Keratinocyte (primary cell): ENCODE results near the gene CYP26C1. TPM values are rescaled to one million over a fixed set of nuclear protein-coding genes. Genes with fewer than 3 reads are reported as not detected.
A peak's percentile ranks its signal among the peaks of the same experiment; 100 is the strongest.

Source experiments
- DNase-seq: peaks from one replicate; pipeline ENCODE4 v3.0.0-alpha.2; 2011; ENCODE audit warnings: low read depth, missing footprints, low spot score
- FAIRE-seq: peaks from 2 replicates; lab custom pipeline; 2011; peaks lifted over from hg19 to GRCh38; lab: Jason Lieb, UNC
- H2AFZ ChIP-seq: 2 replicates; pipeline ENCODE4 v1.6.0; 2012; ENCODE audit warnings: low read length, control low read depth, inconsistent platforms; ENCODE audit not compliant: control insufficient read depth
- H3K27ac ChIP-seq: 2 replicates; pipeline ENCODE4 v1.5.1; 2011; ENCODE audit warnings: low read length; ENCODE audit not compliant: control insufficient read depth, insufficient read depth
- H3K27me3 ChIP-seq: 3 replicates; pipeline ENCODE4 v1.6.0; 2011; ENCODE audit warnings: low read length; ENCODE audit not compliant: control insufficient read depth, insufficient read depth; ENCODE audit errors: extremely low read depth
- H3K36me3 ChIP-seq, 2 experiments: 2 replicates in 1 of 2; 3 replicates in 1 of 2; pipeline ENCODE4 v1.5.1; 2011; ENCODE audit warnings: low read length in 2 of 2, mild to moderate bottlenecking in 1 of 2; ENCODE audit not compliant: control insufficient read depth in 2 of 2, insufficient read depth in 2 of 2; ENCODE audit errors: extremely low read depth in 1 of 2
- H3K4me1 ChIP-seq: 3 replicates; pipeline ENCODE4 v1.5.1; 2011; ENCODE audit warnings: low read length; ENCODE audit not compliant: control insufficient read depth, insufficient read depth; ENCODE audit errors: extremely low read depth
- H3K4me2 ChIP-seq: 3 replicates; pipeline ENCODE4 v1.6.0; 2011; ENCODE audit warnings: low read depth, low read length; ENCODE audit not compliant: control insufficient read depth, insufficient read depth; ENCODE audit errors: extremely low read depth
- H3K4me3 ChIP-seq, 3 experiments: fragments of 200-600 bp in 1 of 3; sonication (generic) in 1 of 3; 2 replicates in 2 of 3; 3 replicates in 1 of 3; pipeline ENCODE4 v1.5.1; 2011 to 2016; ENCODE audit warnings: low read length in 3 of 3, mild to moderate bottlenecking in 3 of 3, control low read depth in 2 of 3, inconsistent platforms in 1 of 3, low read depth in 1 of 3, mixed read lengths in 1 of 3, mixed run types in 1 of 3, moderate library complexity in 1 of 3; ENCODE audit not compliant: control insufficient read depth in 2 of 3, insufficient read depth in 2 of 3; ENCODE audit errors: extremely low read depth in 1 of 3
- H3K79me2 ChIP-seq: 2 replicates; pipeline ENCODE4 v1.6.0; 2012; ENCODE audit warnings: low read length; ENCODE audit not compliant: control insufficient read depth, insufficient read depth
- H3K9ac ChIP-seq: 3 replicates; pipeline ENCODE4 v1.6.0; 2011; ENCODE audit warnings: low read length; ENCODE audit not compliant: control insufficient read depth, insufficient read depth; ENCODE audit errors: extremely low read depth
- H3K9me1 ChIP-seq: 3 replicates; pipeline ENCODE4 v1.6.0; 2011; ENCODE audit warnings: low read length; ENCODE audit not compliant: control insufficient read depth, insufficient read depth; ENCODE audit errors: extremely low read depth
- H3K9me3 ChIP-seq: 2 replicates; pipeline ENCODE4 v1.5.1; 2012; ENCODE audit warnings: low read depth, low read length; ENCODE audit not compliant: control insufficient read depth
- H4K20me1 ChIP-seq: 3 replicates; pipeline ENCODE4 v1.6.0; 2011; ENCODE audit warnings: low read length; ENCODE audit not compliant: control insufficient read depth, insufficient read depth; ENCODE audit errors: extremely low read depth
- EZH2 ChIP-seq: IDR thresholded peaks from one replicate; pipeline ENCODE4 v1.6.1; 2012; ENCODE audit warnings: inconsistent platforms, mild to moderate bottlenecking, low read length, moderate library complexity
- dilution Hi-C: fragments of 300-500 bp; cut with MboI; formaldehyde crosslinking; loops from one replicate; pipeline ENCODE4 v1.7.0; 2020; ENCODE audit warnings: low sequenced_read_pairs; ENCODE audit not compliant: extremely low pct_ligation_motif_present
- polyA plus RNA-seq, 5 experiments: library from polyadenylated mRNA; depleted of rRNA in 3 of 5; stranded (reverse) in 3 of 5; stranded (forward) in 1 of 5; unstranded in 1 of 5; fragments of >200 nt; gene quantifications; 1 replicate in 1 of 5; 2 replicates in 3 of 5; 3 replicates in 1 of 5; pipeline versions ENCODE4 v1.2.1 to v1.2.3, GENCODE V29; 2011 to 2012; ENCODE audit warnings: missing spikeins in 2 of 5, low read depth in 1 of 5, low replicate concordance in 1 of 5
- TF ChIP-seq, protein P1 (sequence below), 3 experiments: IDR thresholded peaks in 1 of 3; conservative IDR thresholded peaks in 1 of 3; optimal IDR thresholded peaks in 1 of 3; 2 replicates in 2 of 3; 3 replicates in 1 of 3; pipeline versions ENCODE3 to v1.5.1; 2011; ENCODE audit warnings: low read length in 3 of 3, mild to moderate bottlenecking in 3 of 3, moderate library complexity in 2 of 3, control low read depth in 1 of 3, inconsistent platforms in 1 of 3; ENCODE audit not compliant: insufficient read depth in 2 of 3; ENCODE audit errors: extremely low read depth in 1 of 3

Gene CYP26C1
- polyA plus RNA-seq, 1 donor (not counting 4 experiments of a cell fraction or from before 2014, with no cell fraction given), result not detected

DNA sequence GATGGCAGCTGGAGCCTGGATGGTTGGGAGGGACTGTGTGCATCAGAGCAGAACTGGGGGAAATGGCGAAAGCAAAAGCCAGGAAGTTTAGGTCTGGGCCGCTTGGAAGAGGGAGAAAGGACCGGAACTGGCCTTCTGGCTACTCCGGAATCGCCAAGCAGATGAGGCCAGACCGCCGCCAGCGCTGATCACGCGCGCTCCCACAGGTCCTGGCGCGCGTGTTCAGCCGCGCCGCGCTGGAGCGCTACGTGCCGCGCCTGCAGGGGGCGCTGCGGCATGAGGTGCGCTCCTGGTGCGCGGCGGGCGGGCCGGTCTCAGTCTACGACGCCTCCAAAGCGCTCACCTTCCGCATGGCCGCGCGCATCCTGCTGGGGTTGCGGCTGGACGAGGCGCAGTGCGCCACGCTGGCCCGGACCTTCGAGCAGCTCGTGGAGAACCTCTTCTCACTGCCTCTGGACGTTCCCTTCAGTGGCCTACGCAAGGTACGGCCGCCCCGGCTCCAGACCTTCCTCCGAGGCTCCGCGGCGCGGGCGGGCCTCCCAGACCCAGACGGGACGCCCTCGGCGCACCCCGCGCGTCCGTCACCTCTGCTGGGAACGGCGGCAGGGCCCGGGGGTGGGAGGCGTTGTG, 2.0 kb downstream of the CYP26C1 start:
- Histone ChIP-seq H4K20me1 (peaks cover 6% of the 10 kb centered on the region), H3K4me3 (peak overlapping the region in 1 of 3 experiments; percentile 43), H3K4me2 (peak overlapping the region; percentile 71), H3K9me3 (no peaks in the 10 kb centered on the region), H3K4me1 (peaks cover 6% of the 10 kb centered on the region), H3K36me3 (no peaks in the 10 kb centered on the region), H2AFZ (peak overlapping the region; percentile 79), H3K27me3 (peaks cover 87% of the 10 kb centered on the region), H3K79me2 (no peaks in the 10 kb centered on the region), H3K27ac (no peak overlapping the region), H3K9ac (no peak overlapping the region), H3K9me1 (no peaks in the 10 kb centered on the region)
- TF ChIP-seq, protein P1, sequence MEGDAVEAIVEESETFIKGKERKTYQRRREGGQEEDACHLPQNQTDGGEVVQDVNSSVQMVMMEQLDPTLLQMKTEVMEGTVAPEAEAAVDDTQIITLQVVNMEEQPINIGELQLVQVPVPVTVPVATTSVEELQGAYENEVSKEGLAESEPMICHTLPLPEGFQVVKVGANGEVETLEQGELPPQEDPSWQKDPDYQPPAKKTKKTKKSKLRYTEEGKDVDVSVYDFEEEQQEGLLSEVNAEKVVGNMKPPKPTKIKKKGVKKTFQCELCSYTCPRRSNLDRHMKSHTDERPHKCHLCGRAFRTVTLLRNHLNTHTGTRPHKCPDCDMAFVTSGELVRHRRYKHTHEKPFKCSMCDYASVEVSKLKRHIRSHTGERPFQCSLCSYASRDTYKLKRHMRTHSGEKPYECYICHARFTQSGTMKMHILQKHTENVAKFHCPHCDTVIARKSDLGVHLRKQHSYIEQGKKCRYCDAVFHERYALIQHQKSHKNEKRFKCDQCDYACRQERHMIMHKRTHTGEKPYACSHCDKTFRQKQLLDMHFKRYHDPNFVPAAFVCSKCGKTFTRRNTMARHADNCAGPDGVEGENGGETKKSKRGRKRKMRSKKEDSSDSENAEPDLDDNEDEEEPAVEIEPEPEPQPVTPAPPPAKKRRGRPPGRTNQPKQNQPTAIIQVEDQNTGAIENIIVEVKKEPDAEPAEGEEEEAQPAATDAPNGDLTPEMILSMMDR (optimal IDR thresholded peaks at IDR 0.05 in 1 of 3, IDR thresholded peaks at IDR 0.05 in 1 of 3, conservative IDR thresholded peaks at IDR 0.05 in 1 of 3; ENCODE audit: extremely low read depth in 1 of 3, insufficient read depth in 2 of 3, low read length in 3 of 3), result peak; percentile 28 to 83 (median 76)
- TF ChIP-seq EZH2, result no peak
- DNase-seq (no peak), FAIRE-seq (no peak)
- dilution Hi-C loops, result no loop called here

DNA sequence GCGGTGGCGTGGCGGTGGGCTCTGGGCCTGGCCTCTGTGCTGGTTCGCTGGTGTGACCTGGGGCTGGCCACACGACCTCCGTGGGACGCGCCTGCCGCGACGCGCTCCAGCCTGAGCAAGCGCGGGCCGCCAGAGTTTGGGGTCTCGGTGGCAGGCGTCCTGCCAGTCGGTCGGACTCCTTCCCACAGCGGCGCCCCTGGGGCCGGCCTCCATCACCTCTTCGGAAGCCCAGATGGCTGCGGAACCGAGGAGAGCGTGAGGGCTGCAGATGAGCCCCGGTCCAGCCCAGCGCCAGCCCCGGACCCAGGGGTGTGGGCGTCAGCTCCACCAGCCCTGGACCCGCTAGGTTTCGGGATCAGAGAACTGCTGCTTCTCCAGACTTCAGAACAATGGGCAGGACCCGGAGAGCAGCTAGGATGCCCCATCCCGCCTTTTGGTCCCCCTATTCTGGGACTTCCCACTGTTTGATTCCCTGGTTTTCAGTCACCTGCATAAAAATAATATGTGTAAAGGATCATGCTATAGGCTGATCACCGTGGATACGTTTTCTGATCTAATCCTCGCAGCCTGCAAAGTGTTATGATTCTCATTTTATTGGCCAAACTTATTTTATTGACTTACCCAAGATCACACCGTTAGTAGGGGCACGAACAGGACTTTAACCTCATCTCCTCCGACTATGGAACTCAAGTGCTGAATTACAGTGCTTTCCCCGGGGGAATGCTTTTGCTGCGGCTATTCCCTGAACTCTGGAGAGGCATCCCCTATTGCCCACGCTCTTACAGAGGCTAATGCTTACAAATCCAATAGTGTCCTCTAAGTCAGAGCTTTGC, 2.8 kb downstream of the CYP26C1 start:
- Histone ChIP-seq H3K9ac (no peak overlapping the region), H3K36me3 (no peaks in the 10 kb centered on the region), H3K9me3 (no peaks in the 10 kb centered on the region), H3K4me1 (peaks cover 6% of the 10 kb centered on the region), H3K27ac (no peak overlapping the region), H3K4me3 (no peak overlapping the region), H2AFZ (no peak overlapping the region), H3K4me2 (no peak overlapping the region), H3K27me3 (peaks cover 94% of the 10 kb centered on the region), H4K20me1 (peaks cover 6% of the 10 kb centered on the region), H3K79me2 (no peaks in the 10 kb centered on the region), H3K9me1 (no peaks in the 10 kb centered on the region)
- dilution Hi-C loops, result no loop called here
- FAIRE-seq, result no peak
- no peak for DNase-seq
- TF ChIP-seq EZH2, result peak; percentile 91
- TF ChIP-seq, protein P1 (optimal IDR thresholded peaks at IDR 0.05 in 1 of 3, IDR thresholded peaks at IDR 0.05 in 1 of 3, conservative IDR thresholded peaks at IDR 0.05 in 1 of 3; ENCODE audit: extremely low read depth in 1 of 3, insufficient read depth in 2 of 3, low read length in 3 of 3), result no peak
